GM18499 (cell line): ENCODE results near the gene RIC8A.
"Not testable (repeated sequence)": the region's sequence is repeated elsewhere in the genome, so short reads cannot be mapped to it uniquely, and the experiment has no call there.

Source experiments
- ATAC-seq: cut with Tn5 transposase; IDR thresholded peaks from one replicate; pipeline ENCODE4 v1.9.1; 2021; ENCODE audit warnings: moderate number of reproducible peaks; ENCODE audit not compliant: insufficient read depth, unreplicated experiment

Gene RIC8A

DNA sequence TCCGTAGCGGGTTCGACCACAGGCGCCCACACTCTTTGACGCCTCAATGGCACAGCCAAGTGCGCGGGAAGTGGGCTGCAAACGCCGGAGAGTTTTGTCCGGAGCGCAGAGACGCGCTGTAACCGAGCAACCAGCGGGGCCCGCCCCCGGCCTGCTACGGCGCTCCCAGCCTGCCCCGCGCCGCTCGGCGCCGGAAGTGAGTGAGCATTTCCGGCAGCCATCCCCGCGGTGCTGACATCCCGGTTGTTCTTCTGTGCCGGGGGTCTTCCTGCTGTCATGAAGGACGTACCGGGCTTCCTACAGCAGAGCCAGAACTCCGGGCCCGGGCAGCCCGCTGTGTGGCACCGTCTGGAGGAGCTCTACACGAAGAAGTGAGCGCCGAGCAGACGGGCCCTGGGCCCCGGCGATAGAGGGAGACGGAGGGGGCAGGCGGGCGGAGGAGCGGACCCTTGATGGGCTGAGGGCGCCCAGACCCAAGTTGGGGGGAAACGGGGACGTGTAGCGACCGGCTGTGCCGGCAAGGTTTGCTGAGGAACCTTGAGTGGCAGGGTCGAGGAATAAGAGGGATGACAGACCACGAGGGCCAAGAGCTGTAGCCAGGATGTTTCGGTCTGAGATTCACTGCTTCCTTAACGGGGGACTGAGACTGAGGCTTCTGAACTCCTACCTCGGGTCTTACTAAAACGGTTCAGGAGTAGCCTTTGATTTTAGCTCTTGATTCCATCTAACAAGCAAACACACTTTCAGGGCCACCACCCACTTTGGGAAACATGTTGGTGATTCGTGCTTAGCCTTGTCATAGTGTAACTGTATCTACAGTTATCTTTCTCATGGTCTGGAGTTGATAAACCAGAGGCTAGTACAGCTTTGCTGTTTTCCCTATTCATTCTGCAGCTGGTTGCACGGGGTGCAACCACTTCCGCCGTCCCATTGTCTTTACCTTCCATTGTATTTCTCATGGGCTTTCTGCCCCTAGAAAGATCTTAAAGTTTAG, 29.6 kb downstream of the RIC8A start, which contains the start of gene PSMD13:
TSS of gene PSMD13 (plus strand) at position 203 of the 994 bp plus-strand sequence. CDS start at position 277, 74 bp downstream.
- peak; percentile 57 for ATAC-seq

DNA sequence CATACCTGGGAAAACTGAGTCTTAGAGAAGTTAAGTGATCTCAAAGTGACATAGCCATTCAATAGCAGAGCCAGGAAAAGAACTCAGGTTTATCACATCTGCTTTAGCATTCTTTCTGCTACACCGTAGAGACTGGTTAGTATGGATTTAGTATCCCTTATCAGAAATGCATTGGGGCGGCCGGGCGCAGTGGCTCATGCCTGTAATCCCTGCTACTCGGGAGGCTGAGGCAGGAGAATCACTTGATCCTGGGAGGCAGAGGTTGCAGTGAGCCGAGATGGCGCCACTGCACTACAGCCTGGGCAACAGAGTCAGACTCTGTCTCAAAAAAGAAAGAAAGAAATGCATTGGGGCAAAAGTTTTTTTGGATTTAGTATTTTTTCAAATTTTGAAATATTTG, 30.8 kb downstream of the RIC8A start:
- not testable (repeated sequence) for ATAC-seq

DNA sequence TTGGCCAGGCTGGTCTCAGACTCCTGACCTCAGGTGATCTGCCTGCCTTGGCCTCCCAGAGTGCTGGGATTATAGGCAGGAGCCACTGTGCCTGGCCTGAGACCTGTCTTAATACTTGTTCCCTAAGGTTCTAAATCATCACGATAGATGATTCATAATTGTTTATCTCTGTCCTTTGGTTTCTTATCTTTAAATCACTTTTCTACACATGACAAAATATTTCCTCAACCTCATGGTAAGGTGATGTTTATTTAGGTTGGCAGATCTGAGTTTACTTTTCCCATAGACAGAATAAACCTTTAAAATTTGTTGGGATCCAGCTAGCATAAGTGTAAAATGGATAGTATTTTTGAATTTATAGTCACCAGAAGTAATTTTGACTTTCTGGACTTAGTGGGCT, 32.8 kb downstream of the RIC8A start:
- ATAC-seq: no peak

DNA sequence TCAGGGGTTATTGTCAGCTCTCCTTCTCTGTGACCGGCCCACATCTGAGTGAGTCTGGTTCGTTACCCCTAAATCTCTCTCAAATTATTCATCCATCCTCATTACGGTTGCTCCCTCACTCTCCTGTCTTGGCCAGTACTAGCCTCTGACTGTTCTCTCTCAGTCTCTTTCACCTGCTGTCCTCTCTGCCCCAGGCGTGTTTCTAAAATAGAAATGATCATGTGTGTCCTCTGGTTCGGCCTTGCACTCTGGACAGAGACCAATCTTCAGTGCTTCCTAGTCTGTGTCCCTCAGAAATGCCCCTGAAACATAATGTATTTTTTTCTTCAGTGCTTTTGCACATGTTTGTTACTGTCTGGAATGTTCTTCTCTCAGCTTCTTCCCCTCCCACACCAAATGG, 34.1 kb downstream of the RIC8A start:
- ATAC-seq: no peak

DNA sequence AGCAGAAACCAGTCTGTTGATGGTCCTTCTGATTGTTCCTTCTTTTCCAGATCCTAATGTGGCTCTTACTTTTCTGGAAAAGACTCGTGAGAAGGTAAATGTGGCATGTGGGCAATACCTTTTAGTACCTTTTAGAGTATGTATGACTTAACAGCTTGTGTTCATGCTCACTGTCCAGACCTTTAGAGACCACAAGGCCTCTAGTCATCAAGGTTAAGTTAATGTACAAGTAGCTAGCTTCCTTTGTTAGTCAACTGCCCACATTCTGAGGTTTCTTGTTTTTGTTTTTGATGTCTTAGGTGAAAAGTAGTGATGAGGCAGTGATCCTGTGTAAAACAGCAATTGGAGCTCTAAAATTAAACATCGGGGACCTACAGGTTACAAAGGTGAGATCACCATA, 36.9 kb downstream of the RIC8A start:
- no peak for ATAC-seq

DNA sequence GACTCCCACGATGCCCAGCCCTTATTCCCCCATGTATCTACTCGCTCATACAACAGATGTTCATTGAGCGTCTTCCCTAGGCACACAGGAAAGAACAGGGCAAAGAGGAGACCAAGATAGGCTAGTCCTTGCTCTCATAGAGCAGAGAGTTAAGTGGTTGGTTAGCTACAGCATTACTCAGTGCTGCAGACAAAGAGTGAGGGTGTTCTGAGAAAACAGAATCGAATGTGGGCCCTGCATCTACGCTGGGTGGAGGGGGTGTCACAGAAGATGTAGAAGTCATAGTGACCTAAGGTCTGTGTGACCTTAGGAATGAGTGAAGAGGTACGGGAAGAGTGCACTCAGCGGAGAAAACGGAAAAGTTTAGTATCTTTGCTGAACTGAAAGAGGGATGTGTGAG, 41.6 kb downstream of the RIC8A start:
- no peak for ATAC-seq

DNA sequence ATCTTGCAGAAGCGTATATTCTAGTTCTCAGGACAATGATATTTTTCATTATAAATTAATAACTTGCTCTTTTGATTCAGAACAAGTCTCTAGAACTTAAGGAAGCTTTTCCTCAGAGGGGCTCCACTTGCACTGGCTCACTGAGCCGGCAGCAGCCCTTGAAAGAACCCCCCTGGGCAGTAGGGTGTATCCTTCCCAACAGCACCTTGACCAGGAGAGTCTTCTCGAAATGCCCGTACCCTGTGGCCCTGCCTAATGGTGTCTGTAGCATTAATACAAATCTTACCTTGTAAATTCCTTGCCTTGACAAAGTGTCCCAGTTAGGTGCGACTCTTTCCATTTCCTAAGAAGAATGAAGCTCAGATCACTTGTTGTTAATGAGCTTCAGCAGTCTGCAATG, 42.8 kb downstream of the RIC8A start:
- ATAC-seq: no peak

DNA sequence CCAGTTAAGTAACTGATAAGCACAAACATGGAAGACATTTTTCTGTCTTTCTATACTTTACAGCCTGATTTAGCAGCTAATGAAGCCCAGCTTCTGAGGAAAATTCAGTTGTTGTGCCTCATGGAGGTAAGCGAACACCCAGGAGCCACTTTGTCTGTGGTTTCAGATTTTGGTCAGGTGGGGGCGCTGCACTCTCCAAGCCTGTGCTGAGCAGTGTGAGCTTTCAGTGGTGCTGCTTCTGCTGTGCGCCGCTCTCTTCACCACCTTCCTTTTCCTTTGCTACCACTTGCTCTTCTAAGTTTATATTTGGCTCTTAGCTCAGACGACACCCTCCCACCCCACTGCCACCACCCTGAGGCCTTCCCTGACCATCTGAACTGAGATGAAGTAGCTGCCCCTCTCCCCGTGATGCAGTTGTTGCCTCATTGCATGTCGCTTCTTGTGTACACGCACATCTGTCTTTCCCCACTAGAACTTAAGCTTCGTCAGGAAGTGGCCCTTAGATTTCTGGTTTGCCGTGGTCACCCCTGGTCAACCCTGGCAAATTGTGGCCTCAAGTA, 43.3 kb downstream of the RIC8A start:
- ATAC-seq: no peak

DNA sequence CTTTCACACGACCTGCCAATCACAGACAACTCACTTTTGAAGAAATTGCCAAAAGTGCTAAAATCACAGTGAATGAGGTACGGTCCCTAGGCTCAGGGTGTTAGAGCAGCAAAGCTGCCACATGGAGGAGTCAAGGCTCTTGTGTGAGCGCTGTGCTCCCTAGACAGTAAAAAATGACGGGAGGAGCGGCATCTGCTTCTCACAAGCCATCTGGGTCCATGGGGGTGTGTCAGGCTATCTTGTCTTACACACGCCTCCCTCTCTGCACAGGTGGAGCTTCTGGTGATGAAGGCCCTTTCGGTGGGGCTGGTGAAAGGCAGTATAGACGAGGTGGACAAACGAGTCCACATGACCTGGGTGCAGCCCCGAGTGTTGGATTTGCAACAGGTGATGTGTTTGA, 44.0 kb downstream of the RIC8A start:
- no peak for ATAC-seq

DNA sequence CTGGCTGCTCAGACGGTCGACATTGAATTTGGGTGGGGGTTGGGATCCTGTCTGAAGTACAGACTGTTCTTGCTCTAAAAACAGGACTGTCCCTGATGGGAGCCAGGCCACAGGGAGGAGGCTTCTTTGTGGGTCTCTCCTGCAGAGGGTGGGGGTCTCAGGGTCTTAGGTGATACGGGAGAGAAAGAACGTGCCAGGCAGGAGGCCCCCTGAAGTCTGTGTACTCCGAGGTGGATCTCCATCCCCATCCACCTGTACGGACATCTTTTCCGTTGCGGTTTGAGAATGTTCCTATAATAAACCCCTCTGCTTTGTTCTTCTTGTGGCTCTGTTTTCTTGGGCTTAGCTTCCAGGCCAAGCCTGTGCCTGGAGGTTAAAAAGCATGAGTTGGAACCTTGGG, 45.2 kb downstream of the RIC8A start:
- ATAC-seq: no peak

DNA sequence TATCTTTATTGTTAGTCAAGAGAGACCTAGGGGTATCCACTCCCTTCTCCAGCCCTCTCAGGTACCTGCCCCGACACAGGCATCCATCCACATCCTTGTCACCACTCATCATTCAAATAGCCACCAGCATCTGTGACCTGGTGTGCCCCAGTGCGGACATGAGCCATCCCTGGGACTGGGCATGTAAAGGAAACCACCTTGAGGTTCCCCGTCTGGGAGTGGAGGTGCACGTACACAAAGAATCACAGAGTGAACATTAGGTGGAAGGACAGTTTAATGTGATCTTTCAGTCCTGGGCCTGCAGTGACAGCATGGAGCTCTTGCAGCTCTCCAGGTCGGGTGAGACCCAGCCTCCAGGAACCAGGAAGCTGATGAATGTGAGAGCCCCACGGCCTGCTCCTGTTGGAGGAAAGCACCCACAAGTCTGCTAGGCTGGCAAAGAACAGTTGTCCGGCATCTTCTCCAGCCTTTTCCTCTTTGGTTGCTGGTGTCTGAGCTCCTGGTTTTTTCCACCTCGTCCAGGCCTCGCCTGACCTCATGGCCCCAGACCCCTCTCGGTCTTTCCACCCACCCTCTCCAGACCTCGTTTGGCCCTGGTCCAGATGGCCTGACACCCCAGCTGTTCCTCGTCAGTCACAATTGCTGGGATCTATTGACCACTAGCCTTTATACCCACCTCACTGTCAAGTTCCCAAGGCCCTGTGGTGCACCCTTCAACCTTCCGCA, 45.8 kb downstream of the RIC8A start:
- no peak for ATAC-seq

DNA sequence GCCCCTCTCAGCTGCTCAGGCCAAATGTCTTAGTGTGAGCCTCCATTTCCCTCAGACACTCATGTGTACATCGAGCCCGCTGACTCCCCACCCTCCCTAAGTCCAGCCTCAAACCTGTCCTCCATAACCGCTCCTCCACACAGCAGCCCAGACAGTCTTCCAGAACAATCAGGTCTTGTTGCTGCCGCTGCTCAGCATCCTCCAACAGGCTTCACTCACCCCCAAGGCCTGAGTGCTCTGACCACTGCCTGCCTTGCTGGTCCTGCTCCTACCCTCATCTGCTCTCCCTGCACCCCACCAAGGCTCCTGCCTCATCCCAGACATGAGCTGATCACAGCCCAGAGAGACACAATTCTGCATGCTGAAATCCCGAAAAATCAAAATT, 46.4 kb downstream of the RIC8A start:
- no peak for ATAC-seq

DNA sequence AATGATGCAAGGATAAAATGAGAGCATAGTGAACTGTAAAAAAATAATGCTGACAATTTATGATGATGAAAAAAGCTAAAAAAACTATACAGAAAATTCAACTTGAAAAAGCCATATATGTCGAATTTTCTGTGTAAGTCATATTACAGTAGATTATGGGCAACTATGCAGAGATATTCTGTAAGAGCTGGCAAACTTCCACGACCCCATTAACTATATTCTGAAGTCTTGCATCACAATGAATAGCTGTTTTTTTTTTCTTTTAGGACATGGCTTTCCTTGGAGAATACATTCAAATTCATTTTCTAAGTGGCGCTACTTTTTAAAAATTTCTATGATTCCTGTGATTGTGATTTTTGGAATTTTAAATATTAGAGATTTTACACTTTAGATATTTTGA, 47.7 kb downstream of the RIC8A start:
- ATAC-seq: no peak

DNA sequence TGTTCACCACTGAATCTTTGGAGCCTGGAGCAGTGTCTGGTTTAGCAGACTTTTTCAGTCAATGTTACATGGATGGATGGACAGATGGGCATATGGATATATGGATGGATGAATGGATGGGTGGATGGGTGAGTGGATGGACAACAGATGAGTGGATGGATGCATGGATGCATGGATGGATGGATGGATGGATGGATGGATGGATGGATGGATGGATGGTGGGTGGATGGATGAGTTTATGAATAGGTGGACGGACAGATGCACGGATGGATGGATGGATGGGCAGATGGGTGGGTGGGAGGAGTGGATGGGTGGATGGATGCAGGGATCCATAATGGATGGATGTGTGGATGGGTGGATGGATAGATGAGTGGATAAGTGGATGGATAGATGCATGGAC, 48.3 kb downstream of the RIC8A start:
- ATAC-seq: no peak

DNA sequence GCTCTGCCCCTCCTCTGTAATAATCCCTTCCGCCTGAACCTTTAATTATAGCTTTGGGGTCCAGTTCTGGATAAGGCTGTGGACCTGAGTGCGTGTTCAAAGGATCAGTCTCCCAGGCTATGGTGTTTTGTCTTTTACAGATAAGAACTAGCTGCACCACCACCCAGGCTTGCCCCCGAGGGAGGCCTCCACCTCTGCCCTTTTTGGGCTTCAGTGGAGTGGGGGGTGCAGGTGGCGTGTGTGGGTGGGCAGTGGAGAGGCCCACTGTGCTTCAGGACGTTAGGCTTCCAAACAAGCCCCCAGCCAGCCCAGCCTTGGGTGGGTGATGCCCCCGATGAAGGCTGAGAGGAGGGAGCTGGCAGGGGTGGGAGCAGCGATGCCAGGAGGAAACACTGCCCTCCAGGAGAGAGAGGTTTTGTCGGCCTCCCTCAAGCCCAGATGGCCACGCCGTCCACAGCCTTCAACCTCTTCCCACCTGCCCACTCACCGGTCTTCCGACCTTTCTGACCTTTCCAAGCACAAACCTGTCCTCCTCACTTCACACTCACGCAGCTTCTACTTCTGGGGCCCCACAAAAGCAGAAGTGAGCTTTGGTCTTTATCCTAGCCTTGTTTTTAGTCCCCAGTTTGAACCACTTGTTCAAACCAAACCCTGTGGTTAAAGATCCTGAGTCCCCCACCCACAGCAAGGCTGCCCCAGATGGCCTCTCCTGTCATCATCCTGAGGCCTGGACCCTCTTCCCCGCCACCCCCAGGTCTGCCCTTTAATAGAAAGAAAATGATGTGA, 49.6 kb downstream of the RIC8A start:
- ATAC-seq: no peak

DNA sequence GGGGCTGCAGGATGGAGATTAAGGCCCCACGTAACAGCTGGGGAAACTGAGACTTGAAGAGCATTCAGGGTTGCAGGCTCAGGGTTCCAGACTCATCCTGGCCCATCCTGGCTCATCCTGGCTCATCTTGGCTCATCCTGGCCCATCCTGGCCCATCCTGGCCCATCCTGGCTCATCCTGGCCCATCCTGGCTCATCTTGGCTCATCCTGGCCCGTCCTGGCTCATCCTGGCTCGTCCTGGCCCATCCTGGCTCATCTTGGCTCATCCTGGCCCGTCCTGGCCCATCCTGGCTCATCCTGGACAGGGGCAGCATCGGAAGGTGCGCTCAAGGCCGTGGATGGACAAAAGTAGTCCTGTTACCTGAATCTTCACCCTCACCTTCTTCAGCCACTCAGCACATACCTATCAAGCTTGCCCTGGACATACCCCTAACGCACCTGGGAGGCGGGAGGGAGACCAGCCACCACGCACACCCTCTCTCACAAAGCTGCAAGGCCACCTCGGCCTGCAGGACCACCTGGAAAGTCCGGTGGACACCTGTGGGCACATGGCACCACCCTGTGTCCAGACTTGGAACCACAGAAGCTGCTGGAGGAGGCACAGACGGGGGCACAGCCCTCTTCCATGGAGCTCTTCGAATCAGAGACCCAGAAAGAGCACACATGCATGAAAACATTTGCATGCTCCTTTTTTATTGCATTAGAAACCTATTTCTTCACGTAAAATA, 50.4 kb downstream of the RIC8A start:
- ATAC-seq: no peak

DNA sequence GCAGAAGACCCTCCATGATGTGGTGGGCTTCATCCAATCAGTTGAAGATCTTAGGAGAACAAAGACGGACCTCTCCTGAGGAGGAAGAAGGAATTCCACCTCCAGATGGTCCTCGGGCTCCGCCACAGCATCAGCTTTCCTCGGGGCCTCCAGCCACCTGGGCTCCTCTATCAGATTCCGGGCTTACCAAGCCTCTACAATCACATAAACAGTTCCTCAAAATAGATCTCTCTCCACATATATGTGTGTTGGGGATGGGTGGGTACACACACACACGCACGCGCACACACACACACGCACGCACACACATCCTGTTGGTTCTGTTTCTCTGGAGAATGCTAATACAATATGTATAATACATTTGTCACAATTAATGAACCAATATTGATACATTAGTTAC, 51.9 kb downstream of the RIC8A start:
- no peak for ATAC-seq

DNA sequence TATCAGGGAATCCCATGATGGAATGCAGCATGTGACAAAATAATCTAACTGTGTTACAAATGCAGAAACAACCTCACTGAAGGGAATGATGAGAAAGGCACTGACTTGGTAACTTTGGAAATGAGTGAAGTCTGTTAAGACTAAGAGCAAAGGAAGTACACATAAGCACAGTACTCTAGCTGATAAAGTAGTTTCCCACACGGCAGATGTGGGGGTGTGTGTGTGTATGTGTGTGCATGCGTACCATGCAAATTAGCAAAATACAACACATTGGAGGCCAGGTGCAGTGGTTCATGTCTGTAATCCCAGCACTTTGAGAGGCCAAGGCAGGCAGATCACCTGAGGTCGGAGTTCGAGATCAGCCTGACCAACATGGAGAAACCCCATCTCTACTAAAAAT, 54.1 kb downstream of the RIC8A start:
- no peak for ATAC-seq
